ENCODE measurements around the gene KCTD2.

KCTD2 gene

GRCh38 chr17:75078284-75079022, 31.4 kb downstream of the KCTD2 start:
- no peak for DNase-seq

- DNase-seq: no peak
Measured at GRCh38 chr17:75079023-75079373, 32.0 kb downstream of the KCTD2 start.

- DNase-seq: no peak
Measured at GRCh38 chr17:75081611-75082540, 34.9 kb downstream of the KCTD2 start.

- DNase-seq: no peak
Measured at GRCh38 chr17:75082683-75083082, 35.7 kb downstream of the KCTD2 start.

GRCh38 chr17:75084039-75084660, 37.1 kb downstream of the KCTD2 start:
- no peak for DNase-seq

- DNase-seq: no peak
Measured at GRCh38 chr17:75086496-75087181, 39.6 kb downstream of the KCTD2 start.

- DNase-seq: no peak
Measured at GRCh38 chr17:75087182-75087557, 40.1 kb downstream of the KCTD2 start.

GRCh38 chr17:75087558-75088453, 40.8 kb downstream of the KCTD2 start, which contains the start of gene SLC16A5:
SLC16A5 (plus strand) TSS chr17:75087954; CDS start chr17:75093637, 5,683 bp downstream.
- DNase-seq: peak in 1 of 4 experiments; percentile 45

DNA sequence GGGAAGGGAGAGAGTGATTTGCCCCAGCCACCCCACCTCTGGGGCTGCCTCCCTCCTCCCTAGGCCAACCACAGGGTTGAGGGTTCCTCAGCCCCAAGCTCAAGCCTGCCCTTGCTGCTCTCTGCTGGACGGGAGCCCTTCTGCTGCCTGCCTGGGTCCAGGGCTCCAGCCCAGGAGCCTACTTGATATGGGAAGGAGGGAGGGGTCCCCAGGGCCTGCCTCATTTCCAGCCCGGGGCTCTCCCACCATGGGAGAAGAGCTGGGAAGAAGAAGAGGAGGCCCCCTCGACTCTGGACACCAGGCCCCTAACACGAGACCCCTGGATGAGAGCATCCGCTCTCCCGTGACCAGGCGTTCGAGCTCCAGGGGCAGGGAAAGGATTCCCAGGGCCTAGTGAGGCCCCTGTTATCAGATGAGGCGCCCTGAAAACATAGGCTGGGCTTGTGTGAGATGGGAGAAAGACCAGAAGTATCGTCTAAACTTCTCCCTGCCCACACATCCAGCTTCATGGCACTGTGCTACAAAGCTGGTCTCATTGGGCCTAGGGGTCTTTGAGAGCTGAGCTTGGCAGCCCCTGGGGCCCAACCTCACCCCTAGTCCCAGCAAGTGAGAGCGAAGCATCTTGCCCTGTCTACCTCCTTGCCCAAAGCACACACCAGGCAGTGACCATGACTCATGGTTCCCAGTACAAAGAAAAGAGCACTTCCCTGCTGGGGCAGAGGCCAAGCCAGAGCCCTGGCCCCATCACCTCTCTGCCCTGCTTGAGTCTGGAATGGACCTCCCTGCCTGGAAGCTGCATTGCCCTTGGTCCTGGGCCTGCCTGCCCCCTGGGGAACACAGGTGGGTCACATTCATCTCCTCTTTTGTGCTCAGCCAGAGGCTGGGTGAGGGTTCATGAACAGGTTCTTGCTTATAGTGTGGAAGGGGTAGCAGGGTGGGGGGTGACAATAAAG, 41.7 kb downstream of the KCTD2 start:
- DNase-seq: no peak

- DNase-seq: no peak
Measured at GRCh38 chr17:75090871-75091854, 44.1 kb downstream of the KCTD2 start.

GRCh38 chr17:75091855-75092327, 44.9 kb downstream of the KCTD2 start:
- no peak for DNase-seq

GRCh38 chr17:75093548-75094158, 46.6 kb downstream of the KCTD2 start:
- DNase-seq: no peak

- DNase-seq: no peak
Measured at GRCh38 chr17:75094871-75095399, 47.9 kb downstream of the KCTD2 start.

- no peak for DNase-seq
Measured at GRCh38 chr17:75096082-75096625, 49.1 kb downstream of the KCTD2 start.

GRCh38 chr17:75097865-75098264, 50.8 kb downstream of the KCTD2 start:
- no peak for DNase-seq

- DNase-seq: no peak
Measured at GRCh38 chr17:75098861-75099260, 51.8 kb downstream of the KCTD2 start.

DNA sequence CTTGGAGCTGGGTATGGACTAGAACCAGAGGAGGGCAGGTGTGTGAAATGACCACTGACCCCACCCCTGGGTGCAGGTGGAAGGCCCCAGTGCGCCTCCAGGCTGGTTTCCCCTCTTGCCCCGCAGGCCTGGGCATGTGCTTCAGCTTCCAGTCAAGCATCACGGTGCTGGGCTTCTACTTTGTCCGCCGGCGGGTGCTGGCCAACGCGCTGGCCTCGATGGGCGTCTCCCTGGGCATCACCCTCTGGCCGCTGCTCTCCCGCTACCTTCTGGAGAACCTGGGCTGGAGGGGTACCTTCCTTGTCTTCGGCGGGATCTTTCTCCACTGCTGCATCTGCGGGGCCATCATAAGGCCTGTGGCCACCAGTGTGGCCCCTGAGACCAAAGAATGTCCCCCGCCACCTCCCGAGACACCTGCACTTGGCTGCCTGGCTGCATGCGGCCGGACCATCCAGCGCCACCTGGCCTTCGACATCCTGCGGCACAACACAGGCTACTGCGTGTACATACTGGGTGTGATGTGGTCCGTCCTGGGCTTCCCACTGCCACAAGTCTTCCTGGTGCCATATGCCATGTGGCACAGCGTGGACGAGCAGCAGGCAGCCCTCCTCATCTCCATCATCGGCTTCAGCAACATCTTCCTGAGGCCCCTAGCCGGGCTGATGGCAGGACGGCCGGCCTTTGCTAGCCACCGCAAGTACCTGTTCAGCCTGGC, 53.0 kb downstream of the KCTD2 start:
- no peak for DNase-seq
